Panc1 (cell line): Measurements from ENCODE around the gene SUPT3H. TPM values are rescaled to one million over a fixed set of nuclear protein-coding genes. Genes with fewer than 3 reads are reported as not detected.

Experiments
- ATAC-seq: fragments of 200-7000 bp; cut with Tn5 transposase; 2 replicates; pipeline ENCODE4 v1.9.1; 2020; ENCODE audit warnings: mild to moderate bottlenecking, moderate library complexity
- BruUV-seq: library from RNA; stranded (reverse); fragments of 400-500 nt; replicated peaks from 2 replicates; lab custom pipeline; 2021; lab: Mats Ljungman, UMichigan
- CTCF ChIA-PET: fragments of 300-600 bp; sonication (Branson Sonifier 250); formaldehyde crosslinking; loops from one replicate; lab custom pipeline; 2022; ENCODE audit warnings: antibody characterized with exemption; lab: Charles Lee
- POLR2A ChIA-PET: fragments of 300-600 bp; sonication (Branson Sonifier 250); formaldehyde crosslinking; loops from one replicate; lab custom pipeline; 2022; ENCODE audit warnings: antibody characterized with exemption; lab: Charles Lee
- DNase-seq: peaks from one replicate; pipeline ENCODE4 v3.0.0-alpha.2; 2010; ENCODE audit warnings: low read depth, low spot score
- H3K27ac ChIP-seq: 2 replicates; pipeline ENCODE4 v1.5.1; 2011; ENCODE audit warnings: mild to moderate bottlenecking, low read length, inconsistent platforms
- H3K27me3 ChIP-seq: fragments of 200-500 bp; sonication (Bioruptor generic); 2 replicates; pipeline ENCODE4 v1.6.0; 2014; ENCODE audit warnings: low read length, inconsistent platforms; ENCODE audit not compliant: control insufficient read depth, insufficient read depth
- H3K36me3 ChIP-seq: fragments of 200-500 bp; sonication (Bioruptor generic); 2 replicates; pipeline ENCODE4 v1.5.1; 2014; ENCODE audit warnings: inconsistent platforms, mild to moderate bottlenecking, low read length, moderate library complexity; ENCODE audit not compliant: control insufficient read depth, insufficient read depth
- H3K4me1 ChIP-seq: 2 replicates; pipeline ENCODE4 v1.5.1; 2011; ENCODE audit warnings: inconsistent platforms, mild to moderate bottlenecking, low read length, moderate library complexity; ENCODE audit not compliant: control insufficient read depth, insufficient read depth
- H3K4me3 ChIP-seq, 2 experiments: 2 replicates each; pipeline ENCODE4 v1.5.1; 2011 to 2012; ENCODE audit warnings: low read depth in 2 of 2, low read length in 2 of 2, mild to moderate bottlenecking in 2 of 2, inconsistent platforms in 1 of 2, moderate library complexity in 1 of 2
- H3K9me3 ChIP-seq: fragments of 200-500 bp; sonication (Bioruptor generic); 2 replicates; pipeline ENCODE4 v1.5.1; 2014; ENCODE audit warnings: low read depth, mild to moderate bottlenecking, inconsistent platforms, low read length, moderate library complexity; ENCODE audit not compliant: control insufficient read depth, insufficient read depth
- CTCF ChIP-seq: fragments of 450-650 bp; IDR thresholded peaks from 2 replicates; pipeline ENCODE4 v1.5.1; 2017; ENCODE audit warnings: mild to moderate bottlenecking
- POLR2AphosphoS5 ChIP-seq: IDR thresholded peaks from 2 replicates; pipeline ENCODE4 v1.6.1; 2012; ENCODE audit warnings: mild to moderate bottlenecking, low read depth, low read length, moderate library complexity
- REST ChIP-seq, 2 experiments: IDR thresholded peaks; 2 replicates each; pipeline ENCODE4 v1.6.1; 2011 to 2012; ENCODE audit warnings: low read depth in 2 of 2, control low read depth in 1 of 2, low read length in 1 of 2, mild to moderate bottlenecking in 1 of 2, moderate library complexity in 1 of 2; ENCODE audit not compliant: insufficient read depth in 1 of 2
- SIN3A ChIP-seq: IDR thresholded peaks from 2 replicates; pipeline ENCODE4 v1.6.1; 2012; ENCODE audit warnings: low read depth, mild to moderate bottlenecking, low read length, moderate library complexity, borderline replicate concordance; ENCODE audit not compliant: insufficient read depth
- TCF7L2 ChIP-seq: IDR thresholded peaks from 2 replicates; pipeline ENCODE4 v1.6.1; 2011; ENCODE audit warnings: mild to moderate bottlenecking, low read depth, low read length, inconsistent platforms
- in situ Hi-C: cut with HindIII; loops from 2 replicates; pipeline ENCODE4 v1.10.0; 2016; ENCODE audit warnings: low sequenced_read_pairs, low pct_unique_long_range_greater_than_20kb
- intact Hi-C: fragments of 100-400 bp; cut with micrococcal nuclease; formaldehyde crosslinking; loops from one replicate; pipeline ENCODE4 v1.10.0; 2022; ENCODE audit not compliant: unreplicated experiment
- total RNA-seq: library from RNA; stranded (reverse); gene quantifications from one replicate; pipeline ENCODE4 v1.2.1, GENCODE V29; 2021; ENCODE audit not compliant: unreplicated experiment

Gene SUPT3H
- total RNA-seq, 1 experiment from 2014 or later, result 11.0 TPM

GRCh38 chr6:45421709-45422502 is 44.2 kb upstream of the SUPT3H start:
- intact Hi-C loops (loop anchor here (2.0 to 10.0 kb wide), 3 partner anchors 293 to 765 kb away; no protein-coding TSS in a partner anchor), in situ Hi-C loops (no loop called here)
- POLR2A ChIA-PET, result interaction anchor here (0.7 to 0.8 kb wide), 2 partner anchors 756 to 841 kb away, joined by 3 to 11 read pairs; no protein-coding TSS in a partner anchor
- BruUV-seq, result no TSS peak
- peak overlapping the region; percentile 54 to 86 for H3K4me3 ChIP-seq
- H3K27ac ChIP-seq, result peak overlapping the region; percentile 81
- no peaks in the 10 kb centered on the region for H3K27me3 ChIP-seq
- H3K9me3 ChIP-seq, result no peaks in the 10 kb centered on the region
- peak; percentile 64 for TF ChIP-seq CTCF
- TF ChIP-seq SIN3A, result no peak
- H3K4me1 ChIP-seq, result peaks cover 25% of the 10 kb centered on the region
- ATAC-seq (peak; percentile 79), DNase-seq (no peak)
- CTCF ChIA-PET, result interaction anchor here (1.4 kb wide), 1 partner anchor 293 kb away, joined by 4 read pairs; no protein-coding TSS in a partner anchor
- H3K36me3 ChIP-seq, result no peaks in the 10 kb centered on the region

- peak; percentile 1; the same call in 1 of the 2 replicates for ATAC-seq
- Histone ChIP-seq H3K4me3 (peak overlapping the region; percentile 54 to 86), H3K36me3 (no peaks in the 10 kb centered on the region), H3K4me1 (peaks cover 25% of the 10 kb centered on the region), H3K9me3 (no peaks in the 10 kb centered on the region), H3K27ac (peak overlapping the region; percentile 81), H3K27me3 (no peaks in the 10 kb centered on the region)
- intact Hi-C loops, result loop anchor here (5.0 to 10.0 kb wide), 2 partner anchors 504 to 764 kb away; no protein-coding TSS in a partner anchor
- in situ Hi-C loops, result no loop called here
- POLR2A ChIA-PET, result interaction anchor here (0.7 kb wide), 1 partner anchor 842 kb away, joined by 3 read pairs; no protein-coding TSS in a partner anchor
- no peak for DNase-seq
- TF ChIP-seq SIN3A (no peak), POLR2AphosphoS5 (no peak; the same call in 1 of the 2 replicates)
- CTCF ChIA-PET, result interaction anchor here (1.4 kb wide), 1 partner anchor 294 kb away, joined by 4 read pairs; no protein-coding TSS in a partner anchor
- BruUV-seq, result no TSS peak
Observed at GRCh38 chr6:45420909-45421708, 43.4 kb upstream of the SUPT3H start.

- Histone ChIP-seq H3K27ac (peak overlapping the region; percentile 81), H3K4me1 (peaks cover 23% of the 10 kb centered on the region), H3K9me3 (no peaks in the 10 kb centered on the region), H3K27me3 (no peaks in the 10 kb centered on the region), H3K36me3 (no peaks in the 10 kb centered on the region), H3K4me3 (peak overlapping the region; percentile 54 to 86)
- BruUV-seq, result no TSS peak
- CTCF ChIA-PET, result interaction anchor here (1.0 kb wide), 1 partner anchor 789 kb away, joined by 3 read pairs; no protein-coding TSS in a partner anchor
- no peak for TF ChIP-seq SIN3A
- no peak for TF ChIP-seq POLR2AphosphoS5
- no peak for TF ChIP-seq CTCF
- TF ChIP-seq REST (IDR thresholded peaks at IDR 0.05; ENCODE audit: insufficient read depth in 1 of 2, low read depth in 2 of 2, low read length in 1 of 2), result no peak
- no peak for TF ChIP-seq TCF7L2
- intact Hi-C loops, result loop anchor here (5.0 to 10.0 kb wide), 2 partner anchors 505 to 763 kb away; no protein-coding TSS in a partner anchor
- in situ Hi-C loops, result no loop called here
- no peak for ATAC-seq
- DNase-seq, result no peak
- POLR2A ChIA-PET, result no interaction called here
Observed at GRCh38 chr6:45420083-45420908, 42.6 kb upstream of the SUPT3H start.
